HEK293 (cell line): Measurements from ENCODE around the gene DIS3L2.

ENCODE experiments used
- CTCF ChIA-PET: fragments of 350-600 bp; formaldehyde crosslinking; extraction: SDS; loops from one replicate; lab custom pipeline; 2021; ENCODE audit warnings: antibody characterized with exemption; lab: Yijun Ruan, JAX
- POLR2A ChIA-PET: fragments of 300-600 bp; formaldehyde crosslinking; extraction: SDS; loops from one replicate; lab custom pipeline; 2020; ENCODE audit warnings: antibody characterized with exemption, inconsistent platforms; lab: Yijun Ruan, JAX
- H3K27ac ChIP-seq: fragments of 200-500 bp; sonication (Bioruptor generic); 2 replicates; pipeline ENCODE4 v1.5.1; 2014; ENCODE audit warnings: low read depth, low read length, control low read depth, inconsistent platforms; ENCODE audit errors: extremely low read depth
- H3K36me3 ChIP-seq, 2 experiments: fragments of 200-500 bp in 1 of 2; sonication (Bioruptor generic) in 1 of 2; 1 replicate in 1 of 2; 2 replicates in 1 of 2; pipeline ENCODE4 v1.5.1; 2014 to 2017; ENCODE audit warnings: inconsistent platforms in 2 of 2, low read length in 2 of 2; ENCODE audit not compliant: control insufficient read depth in 2 of 2, insufficient read depth in 1 of 2
- H3K4me1 ChIP-seq: fragments of 200-500 bp; sonication (Bioruptor generic); 2 replicates; pipeline ENCODE4 v1.5.1; 2014; ENCODE audit warnings: mild to moderate bottlenecking, low read length, inconsistent platforms; ENCODE audit not compliant: control insufficient read depth, insufficient read depth
- H3K4me3 ChIP-seq: 2 replicates; pipeline ENCODE4 v1.5.1; 2011; ENCODE audit warnings: low read depth, mild to moderate bottlenecking, control low read depth, low read length, moderate library complexity
- H3K9me3 ChIP-seq: fragments of 200-500 bp; sonication (Bioruptor generic); 2 replicates; pipeline ENCODE4 v1.5.1; 2014; ENCODE audit warnings: low read depth, low read length, inconsistent platforms; ENCODE audit not compliant: control insufficient read depth, insufficient read depth
- EGR2 ChIP-seq: fragments of 450-650 bp; formaldehyde crosslinking; IDR thresholded peaks from 2 replicates; pipeline ENCODE4 v1.5.1; 2016; ENCODE audit warnings: low read depth, missing biosample characterization, missing genetic modification characterization
- GLI2 ChIP-seq: fragments of 450-650 bp; formaldehyde crosslinking; IDR thresholded peaks from 2 replicates; pipeline ENCODE4; 2017; ENCODE audit warnings: missing biosample characterization, missing genetic modification characterization, low read depth, borderline replicate concordance
- GLI4 ChIP-seq: fragments of 450-650 bp; formaldehyde crosslinking; IDR thresholded peaks from 2 replicates; pipeline ENCODE4 v1.5.1; 2016; ENCODE audit warnings: missing biosample characterization, missing genetic modification characterization
- ZBTB1 ChIP-seq: fragments of 450-650 bp; formaldehyde crosslinking; IDR thresholded peaks from 2 replicates; pipeline ENCODE4 v1.5.1; 2016; ENCODE audit warnings: missing biosample characterization, missing genetic modification characterization
- ZBTB17 ChIP-seq: fragments of 450-650 bp; formaldehyde crosslinking; IDR thresholded peaks from 2 replicates; pipeline ENCODE4 v1.5.1; 2016; ENCODE audit warnings: missing biosample characterization, missing genetic modification characterization
- ZFHX2 ChIP-seq: fragments of 450-650 bp; formaldehyde crosslinking; conservative IDR thresholded peaks from 2 replicates; pipeline ENCODE4 v1.5.1; 2016; ENCODE audit warnings: missing biosample characterization, missing genetic modification characterization
- ZFP37 ChIP-seq: fragments of 450-650 bp; formaldehyde crosslinking; IDR thresholded peaks from 2 replicates; pipeline ENCODE4 v1.5.1; 2016; ENCODE audit warnings: missing biosample characterization, missing genetic modification characterization
- ZNF138 ChIP-seq: fragments of 450-650 bp; formaldehyde crosslinking; IDR thresholded peaks from 2 replicates; pipeline ENCODE4 v1.5.1; 2016; ENCODE audit warnings: missing biosample characterization, missing genetic modification characterization, borderline replicate concordance
- ZNF48 ChIP-seq: fragments of 450-650 bp; formaldehyde crosslinking; IDR thresholded peaks from 2 replicates; pipeline ENCODE4 v1.5.1; 2016; ENCODE audit warnings: missing biosample characterization, missing genetic modification characterization
- ZNF571 ChIP-seq: fragments of 450-650 bp; formaldehyde crosslinking; IDR thresholded peaks from 2 replicates; pipeline ENCODE4 v1.5.0; 2017; ENCODE audit warnings: missing biosample characterization, missing genetic modification characterization
- ZNF600 ChIP-seq: fragments of 450-650 bp; formaldehyde crosslinking; IDR thresholded peaks from 2 replicates; pipeline ENCODE4 v1.5.1; 2016; ENCODE audit warnings: missing biosample characterization, missing genetic modification characterization
- ZNF664 ChIP-seq: fragments of 450-650 bp; formaldehyde crosslinking; IDR thresholded peaks from 2 replicates; pipeline ENCODE4 v1.5.1; 2016; ENCODE audit warnings: missing biosample characterization, missing genetic modification characterization
- ZNF747 ChIP-seq: fragments of 450-650 bp; formaldehyde crosslinking; IDR thresholded peaks from 2 replicates; pipeline ENCODE4 v1.5.1; 2016; ENCODE audit warnings: missing biosample characterization, missing genetic modification characterization
- TF ChIP-seq, protein P1 (sequence below): fragments of 450-650 bp; formaldehyde crosslinking; optimal IDR thresholded peaks from 2 replicates; pipeline ENCODE3; 2016; ENCODE audit warnings: missing biosample characterization, mild to moderate bottlenecking, missing genetic modification characterization
- TF ChIP-seq, protein P2 (sequence below): fragments of 450-650 bp; formaldehyde crosslinking; IDR thresholded peaks from 2 replicates; pipeline ENCODE4 v1.5.0; 2017; ENCODE audit warnings: missing biosample characterization, missing genetic modification characterization, borderline replicate concordance
- TF ChIP-seq, protein P3 (sequence below): fragments of 450-650 bp; formaldehyde crosslinking; IDR thresholded peaks from 2 replicates; pipeline ENCODE4 v1.5.1; 2016; ENCODE audit warnings: missing biosample characterization, missing genetic modification characterization
- TF ChIP-seq, protein P4 (sequence below): fragments of 450-650 bp; formaldehyde crosslinking; IDR thresholded peaks from 2 replicates; pipeline ENCODE4 v1.5.1; 2017; ENCODE audit warnings: missing biosample characterization, mild to moderate bottlenecking, missing genetic modification characterization, moderate library complexity
- TF ChIP-seq, protein P5 (sequence below): fragments of 450-650 bp; formaldehyde crosslinking; conservative IDR thresholded peaks from 2 replicates; pipeline ENCODE4 v1.5.1; 2016; ENCODE audit warnings: low read depth, missing biosample characterization, missing genetic modification characterization
- TF ChIP-seq, protein P6 (sequence below): fragments of 450-650 bp; formaldehyde crosslinking; IDR thresholded peaks from 2 replicates; pipeline ENCODE4 v1.5.1; 2016; ENCODE audit warnings: missing biosample characterization, missing genetic modification characterization

Gene DIS3L2

DNA sequence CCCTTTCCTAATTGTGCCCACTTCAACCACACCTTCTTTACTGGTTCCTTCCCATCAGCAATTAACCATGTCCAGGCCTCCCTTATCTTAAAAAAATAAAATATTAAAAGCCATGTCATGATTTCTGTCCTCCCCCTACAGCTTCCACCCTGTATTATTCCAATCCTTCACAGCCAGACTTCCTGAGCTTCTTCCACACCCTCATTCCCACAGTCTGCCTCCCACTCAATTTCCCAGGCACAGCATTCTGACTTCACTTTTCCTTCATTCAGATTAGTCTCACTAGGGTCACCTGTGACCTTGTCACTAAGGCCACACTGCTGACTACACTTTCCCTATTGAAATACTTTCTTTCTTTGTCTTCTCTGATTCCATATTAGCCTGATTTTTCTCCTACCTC, 159.4 kb downstream of the DIS3L2 start:
- Histone ChIP-seq H3K4me1 (peaks cover 5% of the 10 kb centered on the region; the same call in 1 of the 2 replicates), H3K36me3 (no peaks in the 10 kb centered on the region), H3K4me3 (no peak overlapping the region), H3K27ac (no peak overlapping the region), H3K9me3 (no peaks in the 10 kb centered on the region)
- ChIA-PET POLR2A (no interaction called here), CTCF (interaction anchor here (0.6 kb wide), 1 partner anchor 11 kb away, joined by 3 read pairs; no protein-coding TSS in a partner anchor)
- TF ChIP-seq EGR2 (tag by site-specific recombination): peak; percentile 46; the same call in 1 of the 2 replicates
- peak; percentile 58 for TF ChIP-seq ZFHX2 (tag by site-specific recombination)
- no peak for TF ChIP-seq ZNF571 (tag by site-specific recombination)

DNA sequence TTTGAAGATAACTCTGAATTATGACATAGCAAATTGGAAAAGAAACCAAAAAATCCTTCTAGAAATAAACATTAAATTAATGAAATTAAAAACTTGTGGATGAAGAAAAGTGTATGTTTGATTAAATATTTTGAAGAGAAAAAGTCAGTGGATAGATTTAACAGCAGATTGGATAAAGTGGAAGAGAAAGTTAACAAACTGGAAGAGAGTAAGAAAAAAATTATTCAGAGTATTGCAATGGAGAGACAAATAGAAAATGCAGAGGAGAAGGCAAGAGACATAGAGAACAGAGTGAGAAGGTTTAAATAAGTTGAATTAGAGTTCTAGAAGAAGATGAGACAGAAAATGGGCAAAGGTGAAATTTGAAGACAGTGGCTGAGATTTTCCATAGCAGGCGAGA, 162.8 kb downstream of the DIS3L2 start:
- ChIA-PET CTCF (no interaction called here), POLR2A (no interaction called here)
- H3K36me3 ChIP-seq: no peaks in the 10 kb centered on the region; a peak in 1 of 3 replicates
- H3K9me3 ChIP-seq: no peaks in the 10 kb centered on the region
- H3K4me1 ChIP-seq: peaks cover 5% of the 10 kb centered on the region; the same call in 1 of the 2 replicates
- H3K4me3 ChIP-seq: no peak overlapping the region
- H3K27ac ChIP-seq: no peak overlapping the region
- TF ChIP-seq, protein P1, sequence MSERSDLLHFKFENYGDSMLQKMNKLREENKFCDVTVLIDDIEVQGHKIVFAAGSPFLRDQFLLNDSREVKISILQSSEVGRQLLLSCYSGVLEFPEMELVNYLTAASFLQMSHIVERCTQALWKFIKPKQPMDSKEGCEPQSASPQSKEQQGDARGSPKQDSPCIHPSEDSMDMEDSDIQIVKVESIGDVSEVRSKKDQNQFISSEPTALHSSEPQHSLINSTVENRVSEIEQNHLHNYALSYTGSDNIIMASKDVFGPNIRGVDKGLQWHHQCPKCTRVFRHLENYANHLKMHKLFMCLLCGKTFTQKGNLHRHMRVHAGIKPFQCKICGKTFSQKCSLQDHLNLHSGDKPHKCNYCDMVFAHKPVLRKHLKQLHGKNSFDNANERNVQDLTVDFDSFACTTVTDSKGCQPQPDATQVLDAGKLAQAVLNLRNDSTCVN (tag by site-specific recombination): no peak
- no peak for TF ChIP-seq ZNF664 (tag by site-specific recombination)
- TF ChIP-seq ZNF138 (tag by site-specific recombination): no peak
- TF ChIP-seq ZBTB17: no peak
- TF ChIP-seq ZFP37: no peak
- TF ChIP-seq, protein P2, sequence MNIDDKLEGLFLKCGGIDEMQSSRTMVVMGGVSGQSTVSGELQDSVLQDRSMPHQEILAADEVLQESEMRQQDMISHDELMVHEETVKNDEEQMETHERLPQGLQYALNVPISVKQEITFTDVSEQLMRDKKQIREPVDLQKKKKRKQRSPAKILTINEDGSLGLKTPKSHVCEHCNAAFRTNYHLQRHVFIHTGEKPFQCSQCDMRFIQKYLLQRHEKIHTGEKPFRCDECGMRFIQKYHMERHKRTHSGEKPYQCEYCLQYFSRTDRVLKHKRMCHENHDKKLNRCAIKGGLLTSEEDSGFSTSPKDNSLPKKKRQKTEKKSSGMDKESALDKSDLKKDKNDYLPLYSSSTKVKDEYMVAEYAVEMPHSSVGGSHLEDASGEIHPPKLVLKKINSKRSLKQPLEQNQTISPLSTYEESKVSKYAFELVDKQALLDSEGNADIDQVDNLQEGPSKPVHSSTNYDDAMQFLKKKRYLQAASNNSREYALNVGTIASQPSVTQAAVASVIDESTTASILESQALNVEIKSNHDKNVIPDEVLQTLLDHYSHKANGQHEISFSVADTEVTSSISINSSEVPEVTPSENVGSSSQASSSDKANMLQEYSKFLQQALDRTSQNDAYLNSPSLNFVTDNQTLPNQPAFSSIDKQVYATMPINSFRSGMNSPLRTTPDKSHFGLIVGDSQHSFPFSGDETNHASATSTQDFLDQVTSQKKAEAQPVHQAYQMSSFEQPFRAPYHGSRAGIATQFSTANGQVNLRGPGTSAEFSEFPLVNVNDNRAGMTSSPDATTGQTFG: no peak
- TF ChIP-seq, protein P3, sequence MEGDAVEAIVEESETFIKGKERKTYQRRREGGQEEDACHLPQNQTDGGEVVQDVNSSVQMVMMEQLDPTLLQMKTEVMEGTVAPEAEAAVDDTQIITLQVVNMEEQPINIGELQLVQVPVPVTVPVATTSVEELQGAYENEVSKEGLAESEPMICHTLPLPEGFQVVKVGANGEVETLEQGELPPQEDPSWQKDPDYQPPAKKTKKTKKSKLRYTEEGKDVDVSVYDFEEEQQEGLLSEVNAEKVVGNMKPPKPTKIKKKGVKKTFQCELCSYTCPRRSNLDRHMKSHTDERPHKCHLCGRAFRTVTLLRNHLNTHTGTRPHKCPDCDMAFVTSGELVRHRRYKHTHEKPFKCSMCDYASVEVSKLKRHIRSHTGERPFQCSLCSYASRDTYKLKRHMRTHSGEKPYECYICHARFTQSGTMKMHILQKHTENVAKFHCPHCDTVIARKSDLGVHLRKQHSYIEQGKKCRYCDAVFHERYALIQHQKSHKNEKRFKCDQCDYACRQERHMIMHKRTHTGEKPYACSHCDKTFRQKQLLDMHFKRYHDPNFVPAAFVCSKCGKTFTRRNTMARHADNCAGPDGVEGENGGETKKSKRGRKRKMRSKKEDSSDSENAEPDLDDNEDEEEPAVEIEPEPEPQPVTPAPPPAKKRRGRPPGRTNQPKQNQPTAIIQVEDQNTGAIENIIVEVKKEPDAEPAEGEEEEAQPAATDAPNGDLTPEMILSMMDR (tag by site-specific recombination): no peak
- TF ChIP-seq, protein P4, sequence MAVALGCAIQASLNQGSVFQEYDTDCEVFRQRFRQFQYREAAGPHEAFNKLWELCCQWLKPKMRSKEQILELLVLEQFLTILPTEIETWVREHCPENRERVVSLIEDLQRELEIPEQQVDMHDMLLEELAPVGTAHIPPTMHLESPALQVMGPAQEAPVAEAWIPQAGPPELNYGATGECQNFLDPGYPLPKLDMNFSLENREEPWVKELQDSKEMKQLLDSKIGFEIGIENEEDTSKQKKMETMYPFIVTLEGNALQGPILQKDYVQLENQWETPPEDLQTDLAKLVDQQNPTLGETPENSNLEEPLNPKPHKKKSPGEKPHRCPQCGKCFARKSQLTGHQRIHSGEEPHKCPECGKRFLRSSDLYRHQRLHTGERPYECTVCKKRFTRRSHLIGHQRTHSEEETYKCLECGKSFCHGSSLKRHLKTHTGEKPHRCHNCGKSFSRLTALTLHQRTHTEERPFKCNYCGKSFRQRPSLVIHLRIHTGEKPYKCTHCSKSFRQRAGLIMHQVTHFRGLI (tag by site-specific recombination): no peak
- no peak for TF ChIP-seq ZNF600 (tag by site-specific recombination)
- TF ChIP-seq, protein P5, sequence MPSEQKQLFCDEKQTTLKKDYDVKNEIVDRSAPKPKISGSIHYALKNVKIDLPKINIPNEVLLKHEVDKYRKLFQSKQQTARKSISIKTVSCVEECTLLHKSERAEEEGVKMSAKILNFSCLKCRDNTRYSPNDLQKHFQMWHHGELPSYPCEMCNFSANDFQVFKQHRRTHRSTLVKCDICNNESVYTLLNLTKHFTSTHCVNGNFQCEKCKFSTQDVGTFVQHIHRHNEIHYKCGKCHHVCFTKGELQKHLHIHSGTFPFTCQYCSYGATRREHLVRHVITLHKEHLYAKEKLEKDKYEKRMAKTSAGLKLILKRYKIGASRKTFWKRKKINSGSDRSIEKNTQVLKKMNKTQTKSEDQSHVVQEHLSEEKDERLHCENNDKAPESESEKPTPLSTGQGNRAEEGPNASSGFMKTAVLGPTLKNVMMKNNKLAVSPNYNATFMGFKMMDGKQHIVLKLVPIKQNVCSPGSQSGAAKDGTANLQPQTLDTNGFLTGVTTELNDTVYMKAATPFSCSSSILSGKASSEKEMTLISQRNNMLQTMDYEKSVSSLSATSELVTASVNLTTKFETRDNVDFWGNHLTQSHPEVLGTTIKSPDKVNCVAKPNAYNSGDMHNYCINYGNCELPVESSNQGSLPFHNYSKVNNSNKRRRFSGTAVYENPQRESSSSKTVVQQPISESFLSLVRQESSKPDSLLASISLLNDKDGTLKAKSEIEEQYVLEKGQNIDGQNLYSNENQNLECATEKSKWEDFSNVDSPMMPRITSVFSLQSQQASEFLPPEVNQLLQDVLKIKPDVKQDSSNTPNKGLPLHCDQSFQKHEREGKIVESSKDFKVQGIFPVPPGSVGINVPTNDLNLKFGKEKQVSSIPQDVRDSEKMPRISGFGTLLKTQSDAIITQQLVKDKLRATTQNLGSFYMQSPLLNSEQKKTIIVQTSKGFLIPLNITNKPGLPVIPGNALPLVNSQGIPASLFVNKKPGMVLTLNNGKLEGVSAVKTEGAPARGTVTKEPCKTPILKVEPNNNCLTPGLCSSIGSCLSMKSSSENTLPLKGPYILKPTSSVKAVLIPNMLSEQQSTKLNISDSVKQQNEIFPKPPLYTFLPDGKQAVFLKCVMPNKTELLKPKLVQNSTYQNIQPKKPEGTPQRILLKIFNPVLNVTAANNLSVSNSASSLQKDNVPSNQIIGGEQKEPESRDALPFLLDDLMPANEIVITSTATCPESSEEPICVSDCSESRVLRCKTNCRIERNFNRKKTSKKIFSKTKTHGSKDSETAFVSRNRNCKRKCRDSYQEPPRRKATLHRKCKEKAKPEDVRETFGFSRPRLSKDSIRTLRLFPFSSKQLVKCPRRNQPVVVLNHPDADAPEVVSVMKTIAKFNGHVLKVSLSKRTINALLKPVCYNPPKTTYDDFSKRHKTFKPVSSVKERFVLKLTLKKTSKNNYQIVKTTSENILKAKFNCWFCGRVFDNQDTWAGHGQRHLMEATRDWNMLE (tag by site-specific recombination): no peak
- TF ChIP-seq ZBTB1: no peak
- no peak for TF ChIP-seq GLI2
- TF ChIP-seq GLI4 (tag by site-specific recombination): no peak
- TF ChIP-seq ZNF48: no peak
- TF ChIP-seq ZNF747 (tag by site-specific recombination): no peak
- TF ChIP-seq, protein P6, sequence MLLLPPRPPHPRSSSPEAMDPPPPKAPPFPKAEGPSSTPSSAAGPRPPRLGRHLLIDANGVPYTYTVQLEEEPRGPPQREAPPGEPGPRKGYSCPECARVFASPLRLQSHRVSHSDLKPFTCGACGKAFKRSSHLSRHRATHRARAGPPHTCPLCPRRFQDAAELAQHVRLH (tag by site-specific recombination): no peak
